Cardiac fibroblast (primary cell): ENCODE data around the gene DRAM1.

Source experiments
- DNase-seq, 2 donors: peaks; one replicate each; pipeline versions ENCODE4 v3.0.0 to v3.0.0-alpha.2; 2010; ENCODE audit warnings: low read depth in 2 of 2
- H3K4me3 ChIP-seq, 2 donors: replicated peaks in 1 of 2; 1 replicate in 1 of 2; 2 replicates in 1 of 2; pipeline ENCODE4 v1.5.1; 2011; ENCODE audit warnings: low read depth in 2 of 2, low read length in 2 of 2, mild to moderate bottlenecking in 2 of 2, moderate library complexity in 1 of 2
- CTCF ChIP-seq: IDR thresholded peaks from one replicate; pipeline ENCODE4 v1.5.1; 2011; ENCODE audit warnings: low read depth, mild to moderate bottlenecking, low read length, inconsistent platforms

Gene DRAM1

GRCh38 chr12:101923045-101923718, 45.8 kb downstream of the DRAM1 start:
- TF ChIP-seq CTCF: no peak
- H3K4me3 ChIP-seq: no peak overlapping the region
- no peak for DNase-seq

- no peak for TF ChIP-seq CTCF
- peak in 1 of 2 donors; percentile 40 for DNase-seq
- H3K4me3 ChIP-seq: no peak overlapping the region
Observed at GRCh38 chr12:101924618-101925017, 47.2 kb downstream of the DRAM1 start.

GRCh38 chr12:101925361-101925760, 48.0 kb downstream of the DRAM1 start:
- DNase-seq: peak; percentile 98
- no peak overlapping the region for H3K4me3 ChIP-seq
- no peak for TF ChIP-seq CTCF

- H3K4me3 ChIP-seq: no peak overlapping the region
- no peak for DNase-seq
- TF ChIP-seq CTCF: no peak
Observed at GRCh38 chr12:101925935-101926334, 48.6 kb downstream of the DRAM1 start.

GRCh38 chr12:101927036-101927435, 49.7 kb downstream of the DRAM1 start:
- peak; percentile 38 to 76 for DNase-seq
- TF ChIP-seq CTCF: no peak
- H3K4me3 ChIP-seq: no peak overlapping the region

GRCh38 chr12:101927999-101928398, 50.6 kb downstream of the DRAM1 start:
- no peak overlapping the region for H3K4me3 ChIP-seq
- TF ChIP-seq CTCF: no peak
- no peak for DNase-seq

GRCh38 chr12:101928556-101928955, 51.2 kb downstream of the DRAM1 start:
- DNase-seq: no peak
- no peak overlapping the region for H3K4me3 ChIP-seq
- TF ChIP-seq CTCF: no peak
